HCT116 (cell line): ENCODE results near the gene NDUFB10.

ENCODE experiments used
- POLR2A ChIP-seq: IDR thresholded peaks from 2 replicates; pipeline ENCODE4 v1.7.0; 2011; ENCODE audit warnings: borderline replicate concordance; ENCODE audit not compliant: insufficient read depth, insufficient read length; ENCODE audit errors: extremely low read depth
- TF ChIP-seq, protein P1 (sequence below), 3 experiments: fragments of 200-600 bp in 1 of 3; sonication (generic) in 1 of 3; IDR thresholded peaks in 2 of 3; conservative IDR thresholded peaks in 1 of 3; 2 replicates each; pipeline ENCODE4 v1.5.1; 2012 to 2017; ENCODE audit warnings: low read depth in 2 of 3, low read length in 2 of 3, antibody characterized with exemption in 1 of 3, borderline replicate concordance in 1 of 3, control low read depth in 1 of 3, mild to moderate bottlenecking in 1 of 3, mixed read lengths in 1 of 3, mixed run types in 1 of 3, moderate library complexity in 1 of 3; ENCODE audit not compliant: insufficient read depth in 1 of 3

DNA sequence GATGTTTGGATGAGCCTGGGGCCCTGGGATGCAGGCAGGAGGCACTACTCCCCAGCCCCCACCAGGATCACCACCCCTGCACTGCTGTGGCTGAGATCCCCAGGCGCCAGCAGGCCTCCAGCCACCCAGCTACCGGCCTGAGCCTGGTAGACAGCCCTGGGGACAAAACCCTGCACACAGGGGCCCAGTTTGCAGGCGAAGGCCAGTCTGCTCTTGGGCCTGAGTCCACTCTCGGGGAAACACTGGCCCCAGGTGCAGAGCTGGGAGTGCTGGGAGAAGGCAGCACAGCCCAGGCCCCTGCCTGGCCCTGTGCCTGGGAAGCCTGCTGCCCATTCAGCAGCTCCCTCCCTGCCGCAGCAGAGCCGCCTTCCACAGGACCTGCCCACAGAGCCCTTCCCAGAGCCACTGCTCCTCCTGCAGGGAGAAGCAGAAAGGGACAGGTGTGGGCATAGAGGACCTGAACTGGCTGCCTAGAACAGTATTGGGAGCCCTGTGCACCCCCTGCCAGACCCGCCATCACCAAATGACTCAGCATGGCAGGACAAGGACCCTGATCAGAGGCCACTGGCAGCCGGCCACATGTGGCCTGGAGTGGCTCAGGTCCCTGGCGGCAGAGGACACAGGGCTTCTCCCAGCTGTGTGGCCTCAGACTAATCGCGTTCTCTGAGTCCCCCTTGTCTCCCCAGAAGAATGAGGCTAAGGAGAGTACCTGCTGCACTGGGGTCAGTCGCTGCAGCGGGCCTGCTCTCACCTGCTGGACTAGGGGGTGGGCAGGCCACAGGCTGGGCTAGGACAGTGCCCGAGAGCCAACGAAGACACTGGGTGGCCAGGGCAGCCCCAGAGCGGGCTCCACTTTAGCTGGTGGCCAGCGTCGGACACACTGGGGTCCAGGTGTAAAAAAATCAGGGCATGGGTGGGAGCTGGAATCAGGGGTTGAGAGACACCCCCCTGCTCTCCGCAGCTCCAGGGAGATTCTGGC lies 27.0 kb upstream of the NDUFB10 start:
- TF ChIP-seq, protein P1, sequence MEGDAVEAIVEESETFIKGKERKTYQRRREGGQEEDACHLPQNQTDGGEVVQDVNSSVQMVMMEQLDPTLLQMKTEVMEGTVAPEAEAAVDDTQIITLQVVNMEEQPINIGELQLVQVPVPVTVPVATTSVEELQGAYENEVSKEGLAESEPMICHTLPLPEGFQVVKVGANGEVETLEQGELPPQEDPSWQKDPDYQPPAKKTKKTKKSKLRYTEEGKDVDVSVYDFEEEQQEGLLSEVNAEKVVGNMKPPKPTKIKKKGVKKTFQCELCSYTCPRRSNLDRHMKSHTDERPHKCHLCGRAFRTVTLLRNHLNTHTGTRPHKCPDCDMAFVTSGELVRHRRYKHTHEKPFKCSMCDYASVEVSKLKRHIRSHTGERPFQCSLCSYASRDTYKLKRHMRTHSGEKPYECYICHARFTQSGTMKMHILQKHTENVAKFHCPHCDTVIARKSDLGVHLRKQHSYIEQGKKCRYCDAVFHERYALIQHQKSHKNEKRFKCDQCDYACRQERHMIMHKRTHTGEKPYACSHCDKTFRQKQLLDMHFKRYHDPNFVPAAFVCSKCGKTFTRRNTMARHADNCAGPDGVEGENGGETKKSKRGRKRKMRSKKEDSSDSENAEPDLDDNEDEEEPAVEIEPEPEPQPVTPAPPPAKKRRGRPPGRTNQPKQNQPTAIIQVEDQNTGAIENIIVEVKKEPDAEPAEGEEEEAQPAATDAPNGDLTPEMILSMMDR (IDR thresholded peaks at IDR 0.05 in 2 of 3, conservative IDR thresholded peaks at IDR 0.05 in 1 of 3; ENCODE audit: borderline replicate concordance in 1 of 3, insufficient read depth in 1 of 3, low read depth in 2 of 3, low read length in 2 of 3) = peak; percentile 42 to 55 (median 45); a peak in 4 of 6 replicates
- TF ChIP-seq POLR2A = no peak
